ENCODE data around the gene ENG.
"Not testable (repeated sequence)": the region's sequence is repeated elsewhere in the genome, so short reads cannot be mapped to it uniquely, and the experiment has no call there.

ENG gene

DNA sequence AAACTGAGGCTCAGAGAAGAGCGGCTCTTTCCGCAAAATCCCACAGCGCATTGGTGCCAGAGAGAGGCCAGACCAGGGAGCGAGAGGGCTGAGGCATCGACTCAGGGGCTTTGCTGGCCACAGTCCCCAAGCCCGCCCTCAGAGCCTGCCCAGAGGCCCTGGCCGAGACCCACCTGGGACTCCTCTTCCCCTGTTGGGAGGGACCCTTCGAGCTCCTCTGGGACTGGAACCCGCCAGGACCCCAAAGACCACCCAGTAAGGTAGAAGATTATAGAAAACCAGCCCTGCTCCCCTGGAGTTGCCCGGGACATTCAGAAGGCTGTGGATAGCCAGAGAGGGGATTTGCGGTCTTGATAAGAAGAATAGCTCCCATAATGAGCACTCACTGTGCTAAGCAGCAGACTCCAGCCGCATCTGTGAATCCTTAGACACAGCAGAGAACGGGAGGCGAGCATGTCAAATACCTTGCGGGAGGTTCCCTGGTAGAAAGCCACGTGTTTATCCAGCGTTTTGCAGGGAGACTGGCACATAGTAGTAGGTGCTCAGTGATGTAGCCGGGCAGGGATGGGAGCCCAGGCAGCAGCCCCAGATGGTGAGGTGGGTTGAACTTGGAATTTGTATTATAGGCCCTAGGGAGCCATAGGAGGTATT, 23.7 kb upstream of the ENG start:
- DNase-seq, result peak in 1 of 2 experiments; percentile 59

DNA sequence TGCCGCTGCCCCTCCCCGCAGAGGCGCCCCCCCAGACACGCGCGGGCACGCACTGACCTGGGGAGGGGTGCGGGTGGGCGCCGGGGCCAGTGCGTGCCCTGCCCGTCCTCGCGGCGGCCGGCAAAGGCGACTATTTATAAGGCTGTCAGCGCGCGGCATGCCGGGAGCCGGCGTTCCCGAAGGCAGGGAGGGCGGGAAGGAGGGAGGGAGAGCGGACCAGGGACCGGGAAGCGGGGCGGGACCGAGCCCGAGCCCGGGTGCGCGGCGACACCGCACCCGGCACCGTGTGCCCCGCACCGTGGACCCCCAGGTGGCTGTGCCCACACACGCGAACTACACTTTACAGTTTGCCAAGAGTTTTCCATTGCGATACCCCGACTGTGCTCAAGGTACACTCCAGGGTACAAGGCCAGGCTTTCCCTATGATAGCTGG, 23.1 kb upstream of the ENG start, which contains the start of gene AK1:
TSS of gene AK1 (minus strand) at position 110 of the 433 bp plus-strand sequence. CDS start 3,058 bp downstream, outside the sequence.
- DNase-seq, result peak in 1 of 2 experiments; percentile 69

DNA sequence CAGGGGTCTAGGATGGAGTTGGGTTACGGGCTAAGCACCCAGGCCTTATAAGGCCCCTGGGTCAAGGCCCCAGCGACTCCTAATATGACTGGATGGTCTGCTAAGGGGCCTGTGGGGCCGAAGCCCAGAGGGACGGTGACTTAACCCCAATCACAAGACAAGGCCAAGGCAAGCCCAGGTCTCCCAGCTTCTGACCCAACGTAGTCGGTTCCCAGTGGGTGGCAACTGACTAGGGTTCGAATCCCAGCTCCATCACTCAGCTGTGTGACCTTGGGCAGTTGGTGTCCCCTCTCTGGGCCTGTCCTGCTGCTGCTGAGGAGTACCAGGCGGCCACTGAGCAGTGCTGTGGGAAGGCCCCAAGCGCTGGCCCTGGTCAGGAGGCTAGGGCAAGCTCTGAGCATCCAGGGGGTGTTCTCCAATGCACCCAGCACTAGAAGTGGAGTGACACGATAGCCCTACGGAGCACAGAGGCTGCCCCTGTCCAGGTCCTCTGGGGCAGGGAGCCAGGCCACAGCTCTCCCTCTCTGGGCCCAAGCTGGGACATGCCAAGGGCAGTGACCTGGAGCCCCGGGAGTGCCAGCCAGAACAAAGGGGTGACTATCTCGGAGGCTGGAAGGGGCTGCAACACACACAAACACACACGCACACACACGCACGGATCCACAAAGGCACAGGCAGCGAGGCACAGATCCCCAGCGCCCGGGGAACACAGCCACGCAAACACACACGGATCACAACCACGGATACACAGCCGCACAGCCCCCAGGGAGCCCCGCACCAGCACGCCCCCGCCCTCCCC, 22.5 kb upstream of the ENG start:
- peak in 1 of 2 experiments; percentile 33 for DNase-seq

DNA sequence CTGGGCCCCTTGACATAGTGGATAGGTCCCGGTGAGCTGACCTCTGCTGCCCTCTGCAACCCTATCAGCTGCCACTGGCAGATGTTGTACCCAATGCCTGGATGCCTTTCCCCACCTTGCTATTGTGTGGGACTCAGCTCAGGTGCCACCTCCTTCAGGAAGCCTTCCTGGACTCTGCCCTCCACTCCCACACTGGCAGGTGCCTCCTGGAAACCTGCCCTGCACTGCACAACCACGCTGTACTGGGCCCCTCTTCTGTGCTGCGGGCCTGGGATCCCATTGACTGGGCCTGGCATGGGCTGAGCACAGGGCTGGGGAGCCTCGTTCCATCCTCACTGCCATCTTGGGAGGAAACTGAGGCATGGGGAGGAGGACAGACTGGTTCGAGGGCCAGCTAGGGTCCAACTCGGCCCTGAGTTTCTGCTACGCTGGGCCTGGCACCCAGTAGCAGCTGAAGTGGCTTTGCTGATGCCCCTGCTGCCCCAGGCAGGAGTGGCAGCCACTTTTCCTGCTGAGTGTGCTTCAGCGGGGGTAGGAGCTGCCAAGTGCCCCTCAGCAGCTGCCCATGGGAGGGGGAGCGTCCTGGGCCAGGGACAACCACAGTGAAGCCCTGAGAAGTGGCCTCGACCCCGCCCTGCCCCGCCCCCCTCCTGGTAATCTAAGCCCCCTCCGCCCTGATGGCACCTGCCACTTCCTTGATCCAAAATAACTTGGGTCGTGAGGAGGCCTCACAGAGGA, 21.7 kb upstream of the ENG start:
- peak; percentile 42 to 70 for DNase-seq

DNA sequence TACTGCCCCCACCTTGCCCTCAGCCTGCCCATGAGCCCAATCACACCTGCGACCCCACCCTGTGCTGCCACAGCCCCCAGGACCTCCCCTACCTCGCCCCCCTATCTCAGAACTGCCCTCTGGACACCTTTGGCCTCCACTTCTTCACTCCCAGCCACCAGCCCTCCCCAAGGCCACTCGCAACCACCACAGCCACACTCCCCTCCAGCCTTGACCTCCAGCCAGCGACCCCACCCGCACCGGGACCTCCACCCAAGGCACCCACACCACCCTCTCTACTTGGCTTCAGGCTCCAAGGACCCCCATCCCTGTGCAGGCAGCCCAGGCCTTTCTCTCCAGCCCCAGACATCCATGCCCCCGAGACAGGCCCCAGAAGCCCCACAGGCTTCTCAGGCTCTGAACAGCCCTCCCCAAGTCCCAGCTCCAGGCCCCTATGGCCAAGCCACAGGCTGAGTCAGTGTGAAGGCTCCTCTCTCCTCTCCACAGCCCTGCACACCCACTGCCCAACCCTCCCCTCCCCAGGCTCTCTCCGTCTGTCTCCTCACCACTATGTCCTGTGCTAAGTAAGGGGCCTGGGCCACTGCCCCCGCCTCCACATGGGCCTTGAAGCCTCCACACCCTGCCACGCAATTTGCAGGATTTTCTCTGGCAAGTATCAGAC, 21.0 kb upstream of the ENG start:
- DNase-seq, result no peak

DNA sequence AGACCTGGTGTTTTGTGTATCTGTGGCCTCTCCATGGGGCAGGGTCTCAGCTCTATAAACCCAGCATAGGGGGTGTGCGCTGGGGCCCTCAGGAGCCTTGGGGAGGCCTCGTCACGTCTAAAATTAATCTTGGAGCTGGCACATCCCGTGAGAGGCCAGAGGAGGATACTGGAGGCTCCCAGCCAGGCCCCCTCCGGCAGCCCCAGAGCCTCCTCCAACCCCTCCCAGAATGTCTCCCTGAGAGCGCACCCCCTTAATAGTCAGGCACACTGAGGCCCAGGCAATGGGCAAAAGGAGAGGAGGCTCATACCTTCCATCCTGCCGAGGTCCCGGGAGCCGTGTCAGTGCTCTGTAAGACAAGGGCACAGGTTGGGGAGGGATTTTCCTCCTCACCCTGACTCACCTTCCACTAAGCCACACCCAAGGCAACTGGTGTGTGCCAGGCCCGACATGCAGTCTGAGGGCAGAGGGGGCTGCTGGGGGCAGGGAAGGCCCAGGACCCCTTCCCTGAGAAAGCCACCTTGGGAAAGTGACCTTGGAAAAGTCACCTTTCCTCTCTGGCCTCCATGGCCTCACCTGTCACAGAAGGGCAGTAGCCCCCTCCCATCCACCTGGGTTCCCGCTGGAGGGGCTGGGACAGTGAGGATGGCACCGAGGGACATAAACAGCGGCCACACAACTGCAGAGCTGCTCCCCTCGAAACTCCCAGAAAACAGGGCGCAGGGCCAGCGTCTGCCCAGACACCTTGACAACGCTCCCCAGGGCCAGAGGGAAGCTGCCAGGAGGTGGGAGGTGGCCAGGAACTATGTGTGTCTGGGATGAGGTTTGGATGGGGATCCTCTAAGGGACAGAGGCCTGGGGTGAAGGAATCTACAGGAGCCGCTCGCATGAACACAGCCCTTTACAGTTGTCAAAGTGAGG, 20.1 kb upstream of the ENG start:
- no peak for DNase-seq

DNA sequence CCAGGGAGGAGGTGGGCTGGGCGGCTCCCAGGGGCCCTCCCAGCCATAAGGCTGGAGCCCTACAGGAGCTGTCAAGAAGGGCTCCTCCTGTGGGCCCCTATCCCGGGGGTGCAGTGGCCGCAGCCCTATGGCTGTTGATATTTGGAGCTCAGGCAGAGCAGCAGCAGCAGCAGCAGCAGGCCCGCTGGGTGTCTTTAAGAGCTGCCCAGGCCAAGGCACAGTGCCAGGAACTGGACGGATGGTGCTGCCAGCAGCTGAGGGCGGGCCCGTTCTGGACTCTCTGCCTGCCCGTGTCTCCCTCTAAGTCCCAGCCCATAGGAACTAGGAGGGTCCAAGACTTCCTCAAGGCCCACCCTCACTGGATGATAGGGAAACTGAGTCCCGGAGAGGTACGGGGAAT, 19.4 kb upstream of the ENG start:
- no peak for DNase-seq

DNA sequence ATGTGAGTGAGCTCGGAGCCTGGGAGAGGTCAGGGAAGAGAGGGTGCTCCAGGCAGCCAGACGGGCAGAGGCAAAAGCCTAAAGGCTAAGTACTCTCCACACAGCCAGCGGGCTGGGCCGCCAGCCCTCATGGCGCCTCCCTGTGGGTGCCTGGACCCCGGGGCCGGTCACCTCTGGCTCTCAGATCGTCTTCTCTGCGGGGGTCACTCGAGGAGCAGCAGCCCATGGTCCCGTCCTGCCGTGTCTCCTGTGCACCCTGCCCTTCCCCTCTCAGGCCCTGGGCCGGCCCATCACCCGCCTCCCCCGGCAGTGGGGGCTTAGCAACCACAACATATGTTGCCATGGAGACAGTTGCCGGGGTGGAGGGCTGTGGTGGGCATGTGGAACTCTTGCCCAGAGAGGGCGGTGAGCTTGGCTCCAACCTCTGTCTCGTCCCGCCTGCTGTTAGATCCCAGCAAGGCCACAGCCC, 18.8 kb upstream of the ENG start:
- DNase-seq, result peak in 1 of 2 experiments; percentile 39

DNA sequence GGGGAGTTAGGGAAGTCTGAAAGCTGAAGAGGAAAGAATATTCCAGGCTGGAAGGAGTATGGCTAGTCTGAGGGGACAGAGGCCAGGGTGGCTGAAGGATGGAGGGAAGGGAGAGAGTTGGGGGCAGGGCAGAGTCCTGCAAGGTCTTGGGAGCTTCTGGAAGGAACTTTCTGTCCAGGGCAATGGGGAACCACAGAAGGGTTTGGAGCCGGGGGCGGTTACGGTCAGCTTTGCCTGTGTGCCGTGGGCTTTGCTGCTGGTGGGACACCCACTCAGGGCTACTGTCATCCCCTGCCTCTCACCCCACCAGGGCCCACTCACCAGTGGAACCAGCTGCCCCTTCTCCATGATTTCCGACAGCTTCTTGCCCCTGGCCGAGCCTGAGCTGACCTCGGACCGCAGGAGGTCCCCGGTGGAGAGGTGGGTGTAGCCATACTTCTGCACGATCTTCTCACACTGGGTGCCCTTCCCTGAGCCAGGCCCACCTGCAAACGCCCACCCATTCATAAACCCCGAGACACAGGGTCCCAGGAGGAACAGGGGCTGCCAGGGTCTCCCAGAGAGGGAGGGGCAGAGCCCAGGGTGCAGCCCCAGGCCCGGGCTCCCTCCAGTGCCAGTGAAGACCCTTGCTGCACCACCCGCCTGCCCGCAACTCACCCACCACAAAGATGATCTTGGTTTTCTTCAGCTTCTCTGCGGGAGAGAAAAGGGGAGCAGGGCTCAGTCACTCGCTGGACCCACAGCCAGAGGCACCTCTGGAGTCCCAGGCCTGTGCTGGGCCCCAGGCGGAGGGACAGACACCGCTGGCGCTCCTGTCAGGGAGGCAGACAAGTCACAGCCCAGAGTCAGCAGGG, 18.1 kb upstream of the ENG start:
- no peak for DNase-seq

DNA sequence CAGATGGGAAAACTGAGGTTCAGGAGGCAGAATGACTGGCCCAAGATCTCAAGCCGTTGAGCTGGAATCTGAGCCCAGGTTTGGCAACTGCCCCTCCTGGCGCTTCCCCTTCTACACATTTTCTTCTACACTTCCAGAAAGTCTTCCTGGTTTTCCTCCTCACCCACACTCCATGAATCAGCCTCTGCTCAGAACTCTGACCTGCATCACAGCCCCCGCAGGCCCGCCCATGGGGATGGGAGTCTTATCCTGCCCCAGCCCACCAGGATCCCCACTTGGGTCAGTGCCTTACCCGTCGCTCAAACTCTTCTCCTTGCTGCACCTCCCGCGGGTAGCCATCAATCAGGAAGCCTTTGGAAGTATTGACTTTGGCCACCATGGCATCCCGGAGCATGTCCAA, 17.1 kb upstream of the ENG start:
- DNase-seq, result no peak

DNA sequence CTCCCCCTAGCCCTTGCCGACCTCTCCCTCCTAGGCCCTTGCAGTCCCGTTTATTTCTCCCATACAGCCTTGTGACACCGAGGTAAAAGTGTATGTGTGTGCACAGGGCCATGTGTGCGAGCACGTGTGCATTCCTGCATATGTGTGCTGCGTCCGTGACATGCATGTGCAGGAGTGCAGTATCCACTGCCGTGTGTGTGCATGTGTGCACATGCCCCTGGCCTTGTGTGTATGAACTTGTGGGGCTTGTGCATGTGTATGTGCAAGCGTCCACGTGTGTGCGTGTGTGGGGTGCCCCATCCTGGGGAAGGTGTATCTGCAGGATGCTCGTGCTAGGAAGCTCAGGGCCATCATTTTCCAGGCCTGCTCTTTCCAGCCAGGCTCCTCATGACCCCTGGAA, 16.4 kb upstream of the ENG start:
- no peak for DNase-seq

DNA sequence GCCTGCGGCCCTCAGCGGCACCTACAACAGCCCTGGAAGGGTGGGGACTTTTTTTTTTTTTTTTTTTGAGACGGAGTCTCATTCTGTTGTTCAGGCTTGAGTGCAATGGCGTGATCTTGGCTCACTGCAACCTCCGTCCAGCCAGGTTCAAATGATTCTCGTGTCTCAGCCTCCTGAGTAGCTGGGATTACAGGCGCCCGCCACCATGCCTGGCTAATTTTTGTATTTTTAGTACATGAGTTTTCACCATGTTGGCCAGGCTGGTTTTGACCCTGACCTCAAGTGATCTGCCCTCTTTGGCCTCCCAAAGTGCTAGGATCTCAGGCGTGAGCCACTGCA, 15.7 kb upstream of the ENG start:
- DNase-seq, result not testable (repeated sequence)

DNA sequence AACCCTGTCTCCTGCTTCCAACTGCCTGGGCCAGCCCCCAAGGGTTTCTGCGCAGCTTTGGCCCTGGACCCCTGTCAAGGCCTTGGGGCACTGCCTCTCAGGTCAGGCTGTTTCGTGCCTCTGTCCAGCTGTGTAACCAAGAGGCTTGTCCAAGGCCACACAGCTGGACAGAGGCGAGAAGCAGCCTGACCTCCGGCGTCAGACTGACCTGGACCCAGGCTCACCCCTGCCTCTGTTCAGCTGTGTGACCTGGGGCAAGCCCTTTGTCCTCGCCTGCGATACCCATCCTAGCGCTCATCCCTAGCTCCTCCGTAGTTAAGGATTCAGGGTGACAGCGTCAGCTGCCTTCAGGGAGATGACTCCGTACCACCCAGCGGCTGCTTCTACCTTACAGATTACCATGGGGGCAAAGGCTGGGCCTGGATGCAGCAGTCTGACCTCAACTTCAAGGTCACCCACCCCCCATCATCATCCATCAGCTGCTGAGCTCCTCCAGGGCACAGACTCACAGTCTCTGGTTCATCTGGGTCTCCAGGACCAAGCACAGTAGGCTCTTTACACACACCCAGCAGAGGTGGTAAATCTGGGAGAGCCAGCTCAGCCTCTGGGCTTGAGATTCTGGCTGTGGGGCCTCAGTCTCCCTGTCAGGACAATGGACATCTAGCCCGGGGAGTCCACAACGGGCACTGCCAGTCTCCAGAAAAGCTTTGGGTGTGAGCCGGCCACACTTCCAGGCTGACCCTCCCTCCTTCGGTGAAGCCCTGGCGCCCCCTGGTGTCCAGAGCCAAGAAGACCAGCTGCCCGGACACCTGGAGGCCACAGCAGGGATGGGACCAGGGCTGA, 15.1 kb upstream of the ENG start:
- DNase-seq, result peak; percentile 79 to 83

DNA sequence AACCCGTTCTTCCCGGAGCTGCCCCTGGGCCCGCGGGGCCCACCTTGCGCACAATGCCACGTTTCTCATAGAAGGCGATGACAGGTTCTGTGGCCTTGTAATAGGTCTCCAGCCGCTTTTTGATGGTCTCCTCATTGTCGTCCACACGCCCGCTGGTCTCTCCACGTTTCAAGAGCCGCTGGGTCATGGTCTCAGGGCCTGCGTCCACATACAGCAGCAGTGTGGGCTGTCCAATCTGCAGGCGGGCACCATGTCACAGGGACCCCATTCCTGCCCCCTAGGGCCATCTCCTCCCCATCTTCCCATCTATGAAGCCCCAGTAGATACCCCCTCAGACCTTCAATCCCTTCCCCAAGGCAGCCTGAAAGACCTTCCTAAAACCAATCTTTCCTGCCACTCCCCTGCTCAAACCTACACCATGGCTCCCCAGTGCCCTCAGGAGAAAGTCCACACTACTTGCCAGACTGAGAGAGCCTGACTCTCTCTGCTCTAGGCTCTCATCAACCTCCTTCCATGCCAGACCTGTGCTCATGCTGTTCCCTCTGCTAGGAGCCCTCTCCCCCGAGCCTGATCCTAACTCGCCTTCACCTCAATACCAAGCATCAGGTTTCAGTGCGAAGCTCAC, 13.9 kb upstream of the ENG start:
- no peak for DNase-seq

DNA sequence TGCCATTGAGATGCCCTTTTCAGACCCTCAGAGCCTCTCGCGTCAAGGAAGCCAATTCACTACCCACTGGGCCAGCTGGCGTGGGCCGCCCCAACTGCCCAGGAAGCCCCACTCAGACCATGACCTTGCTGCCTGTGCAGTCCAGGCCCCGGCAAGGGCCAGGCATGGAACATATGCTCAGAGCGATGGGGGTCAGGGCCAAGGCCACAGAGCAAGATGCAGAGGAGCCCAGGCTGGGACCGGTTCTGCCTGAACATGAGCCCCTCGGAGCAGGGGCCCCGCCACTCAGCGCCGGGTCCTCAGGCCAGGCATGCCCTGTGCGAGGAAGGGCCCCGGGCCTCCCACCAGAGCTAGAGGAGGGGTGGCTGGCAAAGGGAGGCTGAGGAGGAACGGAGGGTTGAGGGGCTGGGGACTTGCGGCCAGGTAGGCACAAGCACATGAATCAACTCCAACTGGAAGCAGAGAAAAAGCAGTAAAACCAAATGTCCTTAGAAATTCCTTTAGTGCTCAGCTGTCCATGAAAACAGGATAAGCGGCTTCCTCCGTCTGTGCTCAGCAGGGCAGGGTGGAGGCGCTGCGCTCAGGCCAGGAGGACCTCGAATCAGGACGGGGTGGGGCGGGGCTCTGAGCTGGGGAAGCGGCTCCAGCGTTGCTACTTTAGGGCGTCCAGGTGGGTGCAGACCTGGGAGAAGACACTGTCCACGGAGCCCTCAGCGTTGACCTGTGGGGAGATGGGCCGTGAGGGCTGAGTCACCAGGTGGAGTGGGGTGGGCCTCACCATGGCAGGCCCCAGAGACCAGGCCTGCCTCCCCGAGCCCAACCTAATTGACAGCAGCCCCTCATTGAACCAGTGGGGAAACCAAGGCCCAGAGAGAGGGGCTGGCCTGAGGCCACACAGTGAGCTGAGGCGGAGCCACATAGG, 13.2 kb upstream of the ENG start:
- no peak for DNase-seq

DNA sequence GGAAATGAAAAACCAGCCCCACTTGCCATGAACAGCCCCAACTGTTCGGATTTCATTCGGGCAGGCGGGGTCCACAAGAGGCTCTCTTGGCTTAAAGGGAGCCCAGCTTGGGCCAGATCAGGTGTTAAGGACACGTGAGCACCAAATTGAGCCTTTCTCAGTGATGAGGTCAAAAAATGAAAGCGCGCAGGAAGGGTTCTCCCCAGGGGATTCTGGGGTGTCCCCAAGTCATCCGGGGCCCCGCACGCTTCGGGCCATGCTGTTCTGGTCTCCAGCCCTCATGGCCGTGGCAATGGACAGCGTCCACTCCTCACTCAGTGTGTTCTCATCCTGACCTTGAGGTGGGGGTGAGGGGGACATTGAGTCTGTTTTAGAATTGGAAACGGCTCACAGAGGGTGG, 12.1 kb upstream of the ENG start:
- DNase-seq, result no peak

DNA sequence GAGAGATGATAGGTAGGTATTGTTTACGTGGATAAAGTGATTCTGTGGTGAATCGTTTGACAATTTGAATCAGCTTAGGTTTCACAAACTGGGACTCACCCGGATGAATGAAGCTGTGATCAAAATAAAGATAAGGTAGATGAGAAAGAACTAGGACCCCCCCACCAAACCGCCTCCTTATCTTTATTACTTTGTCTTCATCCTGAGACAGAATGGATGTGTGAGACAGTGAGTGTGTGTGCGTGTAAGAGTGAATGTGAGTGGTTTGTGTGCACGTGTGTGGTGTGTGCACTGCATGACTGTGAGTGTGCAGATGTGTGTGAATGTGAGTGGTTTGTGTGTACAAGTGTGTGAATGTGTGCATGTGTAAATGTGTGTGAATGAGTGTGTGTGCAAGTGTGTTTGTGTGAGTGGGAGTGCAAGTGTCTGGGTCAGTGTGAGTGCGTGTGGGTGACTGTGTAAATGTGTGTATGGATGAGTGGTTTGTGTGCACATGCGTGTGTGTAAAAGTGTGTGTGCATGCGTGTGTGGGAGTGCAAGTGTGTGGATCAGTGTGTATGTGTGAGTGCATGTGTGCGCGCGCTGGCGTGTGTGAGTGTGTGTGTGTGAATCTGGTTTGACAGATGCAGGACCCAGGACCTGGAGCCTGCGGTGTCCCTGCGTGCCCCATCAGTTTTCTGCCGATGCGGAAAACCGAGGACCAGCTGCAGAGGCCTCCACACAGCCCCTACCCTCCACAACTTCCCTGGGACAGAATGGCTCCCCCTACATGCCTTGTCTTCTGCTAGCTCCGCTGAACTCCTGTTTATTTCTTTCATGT, 11.4 kb upstream of the ENG start:
- no peak for DNase-seq
